Ascending aorta (tissue), 2 donors: Measurements from ENCODE around the gene ATP11B. TPM values are rescaled to one million over a fixed set of nuclear protein-coding genes. Genes with fewer than 3 reads are reported as not detected.

Experiments
- DNase-seq, 2 donors: peaks; one replicate each; pipeline ENCODE4 v3.0.0-alpha.2; 2019; ENCODE audit warnings: low spot score in 2 of 2
- H3K27ac ChIP-seq, 2 donors: fragments of 200-600 bp; sonication (generic); one replicate each; pipeline ENCODE4 v1.5.1; 2016 to 2017; ENCODE audit warnings: mild to moderate bottlenecking in 1 of 2
- H3K27me3 ChIP-seq: fragments of 200-600 bp; sonication (generic); one replicate; pipeline ENCODE4 v1.5.1; 2017
- H3K36me3 ChIP-seq, 2 donors: fragments of 200-600 bp; sonication (generic); one replicate each; pipeline ENCODE4 v1.5.1; 2016
- H3K4me1 ChIP-seq, 2 donors: fragments of 200-600 bp; sonication (generic); one replicate each; pipeline ENCODE4 v1.5.1; 2016 to 2017; ENCODE audit warnings: mild to moderate bottlenecking in 1 of 2
- H3K4me3 ChIP-seq, 2 donors: fragments of 200-600 bp; sonication (generic); one replicate each; pipeline ENCODE4 v1.5.1; 2016 to 2017; ENCODE audit warnings: mild to moderate bottlenecking in 1 of 2
- H3K9me3 ChIP-seq, 2 donors: fragments of 200-600 bp; sonication (generic); one replicate each; pipeline ENCODE4 v1.5.1; 2016
- CTCF ChIP-seq, 3 experiments: fragments of 200-600 bp in 2 of 3; fragments of 450-650 bp in 1 of 3; sonication (generic) in 2 of 3; IDR thresholded peaks; one replicate each; pipeline ENCODE4 v1.5.1; 2016 to 2019; ENCODE audit warnings: antibody characterized with exemption in 3 of 3, mild to moderate bottlenecking in 1 of 3, moderate library complexity in 1 of 3
- intact Hi-C: fragments of 100-400 bp; cut with DNase I; formaldehyde crosslinking; loops from one replicate; pipeline ENCODE4 v1.15.1; 2023
- total RNA-seq: library from RNA; depleted of rRNA; stranded (reverse); fragments of >200 nt; gene quantifications from one replicate; pipeline ENCODE4 v1.1.0, GENCODE V29; 2016

ATP11B gene
- total RNA-seq, 1 donor from 2014 or later, result 117 TPM

GRCh38 chr3:182895513-182896112 lies 102.3 kb downstream of the ATP11B start:
- no peaks in the 10 kb centered on the region for H3K4me1 ChIP-seq
- DNase-seq, result no peak
- no peak overlapping the region for H3K4me3 ChIP-seq
- no peaks in the 10 kb centered on the region for H3K27me3 ChIP-seq
- H3K27ac ChIP-seq, result no peak overlapping the region
- intact Hi-C loops, result no loop called here
- TF ChIP-seq CTCF (IDR thresholded peaks at IDR 0.05), result no peak
- H3K9me3 ChIP-seq, result no peaks in the 10 kb centered on the region
- peaks cover 16 to 32% of the 10 kb centered on the region in 2 donors for H3K36me3 ChIP-seq

DNA sequence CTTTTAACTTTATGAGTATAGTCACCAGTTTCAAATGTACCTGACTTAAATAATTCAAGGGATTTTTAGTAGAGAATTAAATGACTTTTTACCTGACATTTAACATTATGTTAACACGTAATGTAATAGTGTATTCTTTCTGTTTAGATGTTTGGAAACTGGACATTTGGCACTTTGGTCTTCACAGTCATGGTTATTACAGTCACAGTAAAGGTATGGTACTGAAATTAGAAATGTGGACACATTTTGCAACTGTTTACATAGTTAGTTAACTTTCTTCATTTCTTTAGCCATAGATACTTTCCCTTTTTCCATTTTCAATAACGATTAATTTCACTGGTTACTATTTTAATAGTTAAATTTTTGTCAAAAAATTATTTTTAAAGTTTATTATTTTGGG lies 103.2 kb downstream of the ATP11B start:
- no peak overlapping the region for H3K4me3 ChIP-seq
- H3K4me1 ChIP-seq, result no peaks in the 10 kb centered on the region
- no peak for TF ChIP-seq CTCF (IDR thresholded peaks at IDR 0.05)
- intact Hi-C loops, result no loop called here
- no peaks in the 10 kb centered on the region for H3K27me3 ChIP-seq
- H3K9me3 ChIP-seq, result no peaks in the 10 kb centered on the region
- no peak overlapping the region for H3K27ac ChIP-seq
- DNase-seq, result no peak
- H3K36me3 ChIP-seq, result peaks cover 16 to 32% of the 10 kb centered on the region in 2 donors

DNA sequence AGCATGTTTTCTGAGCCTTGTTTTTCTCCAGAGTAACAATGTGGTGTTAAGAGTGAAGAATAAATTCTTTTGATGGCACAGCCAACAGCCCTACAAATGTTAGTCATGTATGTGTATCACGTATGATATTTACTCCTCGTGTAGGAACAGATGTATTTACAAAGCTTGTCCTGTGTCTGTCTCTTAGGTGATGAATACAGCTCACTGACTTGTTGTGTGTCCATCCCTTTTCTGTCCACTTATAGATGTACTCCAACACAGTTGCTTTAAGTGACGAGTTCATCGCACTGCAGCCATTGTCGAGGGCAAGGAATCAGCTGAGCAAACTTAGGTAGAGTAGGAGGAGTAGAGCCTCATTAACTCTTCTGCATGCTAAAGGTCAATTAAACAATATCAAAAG lies 108.9 kb downstream of the ATP11B start:
- intact Hi-C loops, result no loop called here
- DNase-seq, result no peak
- Histone ChIP-seq H3K9me3 (no peaks in the 10 kb centered on the region), H3K36me3 (peaks cover 26 to 35% of the 10 kb centered on the region in 2 donors), H3K4me1 (no peaks in the 10 kb centered on the region), H3K27me3 (no peaks in the 10 kb centered on the region), H3K4me3 (no peak overlapping the region), H3K27ac (no peak overlapping the region)
- TF ChIP-seq CTCF (IDR thresholded peaks at IDR 0.05), result no peak

DNA sequence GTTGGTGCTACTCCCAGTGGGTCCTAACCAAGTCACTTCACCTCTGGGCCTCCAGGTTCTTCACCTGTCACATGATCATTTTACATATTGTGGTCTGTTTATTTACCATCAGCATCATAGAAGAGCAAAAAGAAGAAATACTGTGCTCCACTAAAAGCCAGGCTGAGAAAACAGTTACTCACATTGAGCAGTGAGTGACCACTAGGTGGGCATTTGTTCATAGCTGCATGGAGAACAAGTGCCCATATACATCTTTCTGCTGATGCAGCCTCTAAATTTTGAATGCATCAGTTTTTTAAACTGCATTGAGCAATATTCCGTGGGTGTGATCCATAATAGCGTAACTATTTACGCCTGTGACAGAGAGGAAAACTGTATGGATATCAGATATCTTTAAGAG lies 110.9 kb downstream of the ATP11B start:
- intact Hi-C loops, result no loop called here
- no peak for DNase-seq
- peaks cover 19 to 22% of the 10 kb centered on the region in 2 donors for H3K36me3 ChIP-seq
- H3K9me3 ChIP-seq, result no peaks in the 10 kb centered on the region
- no peak overlapping the region for H3K4me3 ChIP-seq
- no peak overlapping the region for H3K27ac ChIP-seq
- TF ChIP-seq CTCF (IDR thresholded peaks at IDR 0.05), result no peak
- H3K27me3 ChIP-seq, result no peaks in the 10 kb centered on the region
- H3K4me1 ChIP-seq, result no peaks in the 10 kb centered on the region

GRCh38 chr3:182905623-182906022 lies 112.3 kb downstream of the ATP11B start:
- Histone ChIP-seq H3K4me3 (no peak overlapping the region), H3K4me1 (no peaks in the 10 kb centered on the region), H3K36me3 (peaks cover 15 to 19% of the 10 kb centered on the region in 2 donors), H3K9me3 (no peaks in the 10 kb centered on the region), H3K27ac (no peak overlapping the region), H3K27me3 (no peaks in the 10 kb centered on the region)
- DNase-seq, result no peak
- intact Hi-C loops, result no loop called here
- TF ChIP-seq CTCF (IDR thresholded peaks at IDR 0.05), result no peak

- H3K27me3 ChIP-seq, result no peaks in the 10 kb centered on the region
- H3K4me3 ChIP-seq, result no peak overlapping the region
- H3K36me3 ChIP-seq, result peaks cover 15 to 19% of the 10 kb centered on the region in 2 donors
- H3K27ac ChIP-seq, result no peak overlapping the region
- no peak for TF ChIP-seq CTCF (IDR thresholded peaks at IDR 0.05)
- no peak for DNase-seq
- H3K4me1 ChIP-seq, result no peaks in the 10 kb centered on the region
- H3K9me3 ChIP-seq, result no peaks in the 10 kb centered on the region
- intact Hi-C loops, result no loop called here
Measured at GRCh38 chr3:182906036-182906435, 112.7 kb downstream of the ATP11B start.
